Activated T-cell treated with anti-CD3 and anti-CD28 coated beads for 4 hours (primary cell): ENCODE results near the gene GLYATL2.

ENCODE experiments used
- DNase-seq: peaks from one replicate; pipeline ENCODE4 v3.0.0-alpha.2; 2020

The GLYATL2 gene

DNA sequence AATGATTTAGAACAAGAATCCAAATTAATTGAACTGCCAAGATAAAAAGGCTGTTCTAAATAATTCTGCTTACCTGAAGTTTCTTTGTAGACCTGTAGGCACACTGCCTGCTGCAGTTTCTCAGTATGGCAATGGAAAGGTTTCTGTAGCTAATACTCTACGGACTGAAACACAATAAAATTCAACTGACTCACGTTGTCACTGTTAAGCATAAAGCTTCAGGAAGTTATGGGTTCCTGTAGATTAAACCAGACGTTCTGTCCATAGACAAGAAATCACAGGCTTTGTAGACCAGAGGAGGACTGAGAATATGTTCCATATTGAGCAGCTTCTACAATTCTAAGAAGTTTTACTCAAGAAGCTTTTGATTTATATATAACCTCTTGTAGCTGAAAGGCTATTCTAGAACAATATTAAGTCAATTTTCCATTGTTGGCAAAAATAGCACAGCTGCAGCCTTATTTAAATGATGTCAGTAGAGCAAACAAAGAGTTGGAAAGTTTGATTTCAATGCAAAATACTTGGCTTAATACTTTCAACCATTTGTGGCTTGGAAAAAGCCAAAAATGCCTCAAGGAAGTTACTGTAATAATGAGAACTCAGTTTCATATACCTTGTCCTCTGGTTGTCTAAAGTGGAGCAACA lies at the start of gene GLYATL2:
Gene GLYATL2 (minus strand): TSS at position 344 of the 645 bp plus-strand sequence. CDS start 5,092 bp downstream, outside the sequence.
- no peak for DNase-seq

DNA sequence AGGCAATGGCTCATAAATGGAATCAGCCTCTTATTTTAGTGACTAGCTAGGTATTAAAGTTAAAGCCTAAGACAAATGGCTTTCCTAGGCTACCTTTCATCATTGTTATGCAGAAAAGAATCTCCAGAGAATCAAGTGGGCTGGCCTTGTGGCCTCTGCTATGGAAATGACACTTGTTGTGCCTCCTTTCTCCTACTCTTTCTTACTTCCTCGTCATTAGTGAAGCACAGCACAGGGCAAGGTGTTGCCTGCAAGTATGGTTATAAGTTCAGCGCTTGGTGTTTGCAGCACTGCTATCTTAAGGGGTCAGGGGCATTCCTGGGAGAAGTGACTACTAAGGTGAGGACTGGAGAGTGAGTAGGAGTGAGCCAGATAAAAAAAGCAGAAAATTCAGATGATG lies 49.4 kb upstream of the GLYATL2 start:
- DNase-seq: no peak

DNA sequence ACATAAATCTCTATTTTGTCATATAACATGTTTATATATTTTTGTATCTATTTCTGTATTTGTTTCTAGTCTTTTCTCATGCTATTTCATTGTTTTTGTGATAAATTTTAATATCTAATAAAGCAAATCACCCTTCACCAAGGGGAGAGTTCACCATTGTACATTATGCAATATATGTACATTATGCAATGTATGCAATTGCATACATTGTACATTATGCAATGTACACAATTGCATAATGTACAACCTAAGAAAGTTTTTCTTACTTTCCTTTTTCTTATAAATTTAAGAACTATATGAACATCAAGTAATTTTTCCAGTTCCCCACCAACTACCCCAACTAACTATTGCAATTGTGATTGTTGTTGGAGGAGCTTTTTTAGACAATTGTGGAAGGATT lies 44.1 kb upstream of the GLYATL2 start:
- no peak for DNase-seq

GRCh38 chr11:58887452-58887851 lies 42.9 kb upstream of the GLYATL2 start:
- DNase-seq: no peak

DNA sequence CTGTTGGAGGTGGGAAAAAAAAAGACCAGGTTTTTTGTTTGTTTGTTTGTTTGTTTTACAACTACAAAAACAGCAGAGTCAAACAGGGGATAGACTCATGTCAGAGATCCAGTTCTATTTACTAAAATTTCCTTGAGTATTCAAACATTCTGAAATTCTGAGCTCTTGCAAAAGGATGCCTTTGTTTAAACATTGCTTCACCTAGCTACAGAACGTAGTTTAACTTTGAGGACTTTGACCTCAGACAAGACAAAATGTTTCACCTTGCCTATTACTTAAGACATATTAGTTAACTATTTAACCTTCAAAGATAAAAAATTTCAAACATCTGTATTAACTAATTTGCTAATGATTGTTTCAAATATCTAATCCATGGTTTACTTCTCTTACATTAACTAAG lies 36.1 kb upstream of the GLYATL2 start:
- DNase-seq: no peak

- no peak for DNase-seq
These were observed 35.7 kb upstream of the GLYATL2 start for GRCh38 chr11:58880166-58880565.

GRCh38 chr11:58867556-58867955 lies 23.1 kb upstream of the GLYATL2 start:
- DNase-seq: no peak

GRCh38 chr11:58866788-58867187 lies 22.3 kb upstream of the GLYATL2 start:
- DNase-seq: no peak

DNA sequence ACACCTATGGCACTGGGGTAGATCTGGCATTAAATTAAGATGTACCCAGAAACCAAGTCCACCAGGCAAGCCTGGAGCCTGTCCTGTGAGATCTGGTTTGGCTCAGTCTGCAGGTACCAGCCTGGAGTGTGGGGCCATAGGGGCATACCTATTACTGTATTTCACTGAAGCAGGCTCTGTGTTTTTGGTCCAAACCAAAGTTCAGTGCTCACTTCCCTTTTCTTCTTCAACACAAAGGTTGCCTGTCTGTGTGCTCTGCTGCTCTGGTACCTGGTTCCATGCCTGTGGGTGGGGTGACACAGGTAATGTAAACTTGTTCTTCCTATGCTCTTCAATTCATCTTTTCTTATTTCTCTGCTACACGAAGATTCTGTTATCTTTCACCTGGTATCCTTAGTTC lies 19.8 kb upstream of the GLYATL2 start:
- DNase-seq: no peak

GRCh38 chr11:58863697-58864096 lies 19.2 kb upstream of the GLYATL2 start:
- no peak for DNase-seq

- no peak for DNase-seq
These were observed 17.0 kb upstream of the GLYATL2 start for GRCh38 chr11:58861533-58861932.

GRCh38 chr11:58856806-58857205 lies 12.3 kb upstream of the GLYATL2 start:
- DNase-seq: no peak

DNA sequence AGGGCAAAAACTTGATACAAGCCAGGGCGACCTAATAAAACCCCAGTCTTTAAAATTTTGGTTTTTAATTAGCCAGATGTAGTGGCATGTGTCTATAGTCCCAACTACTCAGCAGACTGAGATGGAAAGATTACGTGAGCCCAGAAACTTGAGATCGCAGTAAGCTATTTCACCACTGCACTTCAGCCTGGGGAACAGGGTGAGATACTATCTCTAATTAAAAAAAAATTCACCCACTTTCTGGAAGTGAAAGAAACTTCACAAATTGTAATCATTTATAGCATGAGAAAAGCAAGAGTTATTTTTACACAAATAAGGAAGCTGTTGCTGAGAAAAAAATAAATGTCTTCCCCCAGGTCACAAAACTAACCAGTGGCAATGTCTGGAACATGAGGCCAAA lies 882 bp upstream of the GLYATL2 start:
- no peak for DNase-seq

GRCh38 chr11:58837707-58838388 lies 6.7 kb downstream of the GLYATL2 start:
- DNase-seq: no peak

- no peak for DNase-seq
These were observed 12.4 kb downstream of the GLYATL2 start for GRCh38 chr11:58832056-58832645.

DNA sequence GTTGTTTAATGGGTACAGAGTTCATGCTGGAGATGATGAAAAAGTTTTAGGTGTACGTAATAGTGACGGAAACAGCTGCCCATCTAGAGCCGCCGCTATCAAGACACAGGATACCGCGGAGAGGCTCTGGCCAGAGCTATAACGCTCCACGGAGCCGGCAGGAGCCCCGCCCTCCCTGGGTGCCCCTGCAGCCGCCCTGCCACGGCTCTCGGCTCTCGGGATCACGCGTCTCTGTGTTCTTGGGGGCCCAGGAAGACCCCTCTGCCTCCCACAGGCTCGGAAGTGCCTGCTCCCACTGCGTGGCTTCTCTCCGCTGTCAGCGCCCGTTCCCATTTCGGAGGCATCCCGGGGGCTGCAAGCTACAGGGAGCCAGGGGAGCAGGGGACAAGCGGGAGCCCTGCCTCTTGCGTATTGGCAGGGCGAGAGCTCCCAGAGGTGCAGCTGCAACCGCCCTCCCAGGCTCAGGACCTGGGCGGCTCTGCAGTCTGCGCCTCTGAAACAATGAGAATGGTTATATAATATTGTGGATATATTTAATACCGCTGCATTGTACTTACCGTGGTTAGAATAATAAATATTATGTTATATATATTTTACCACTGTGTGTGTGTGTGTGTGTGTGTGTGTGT lies 13.7 kb downstream of the GLYATL2 start:
- DNase-seq: no peak

DNA sequence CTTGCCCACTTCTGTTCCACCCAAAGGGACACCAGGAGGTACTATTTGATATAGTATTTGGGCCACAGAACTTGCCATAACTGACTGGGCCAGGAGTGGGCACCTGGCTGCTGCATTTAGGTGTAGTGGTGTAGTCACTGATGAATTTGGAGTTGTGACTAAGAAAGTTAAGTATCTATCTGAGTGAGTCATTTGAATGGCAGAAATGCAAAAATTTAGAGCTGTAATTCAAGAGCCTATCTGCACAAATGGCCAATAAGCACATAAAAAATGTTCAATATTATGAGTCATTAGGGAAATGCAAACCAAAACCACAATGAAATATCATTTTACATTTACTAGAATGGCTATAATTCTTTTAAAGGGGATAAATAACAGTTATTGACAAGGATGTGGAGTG lies 14.7 kb downstream of the GLYATL2 start:
- DNase-seq: no peak

- no peak for DNase-seq
These were observed 30.8 kb downstream of the GLYATL2 start for GRCh38 chr11:58813693-58814092.

DNA sequence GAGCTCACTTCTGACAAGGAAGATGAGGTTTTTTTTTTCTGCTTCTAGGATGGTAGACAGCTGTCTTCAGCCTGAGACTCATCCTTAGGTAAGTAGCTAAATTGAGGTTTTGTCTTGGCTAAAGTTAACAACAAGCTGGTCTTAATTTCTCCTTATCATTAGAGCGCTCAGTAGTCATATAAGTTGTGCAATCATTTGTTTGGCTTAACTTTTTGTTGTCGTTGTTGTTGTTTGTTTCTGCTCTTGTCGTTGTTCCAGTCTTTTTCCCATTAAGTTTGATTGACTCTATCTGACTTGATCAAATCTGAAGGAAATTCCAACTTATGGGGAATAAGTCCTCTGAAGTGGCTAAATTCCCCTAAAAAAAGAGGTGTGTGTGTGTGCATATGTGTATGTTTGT lies 33.0 kb downstream of the GLYATL2 start:
- DNase-seq: no peak

DNA sequence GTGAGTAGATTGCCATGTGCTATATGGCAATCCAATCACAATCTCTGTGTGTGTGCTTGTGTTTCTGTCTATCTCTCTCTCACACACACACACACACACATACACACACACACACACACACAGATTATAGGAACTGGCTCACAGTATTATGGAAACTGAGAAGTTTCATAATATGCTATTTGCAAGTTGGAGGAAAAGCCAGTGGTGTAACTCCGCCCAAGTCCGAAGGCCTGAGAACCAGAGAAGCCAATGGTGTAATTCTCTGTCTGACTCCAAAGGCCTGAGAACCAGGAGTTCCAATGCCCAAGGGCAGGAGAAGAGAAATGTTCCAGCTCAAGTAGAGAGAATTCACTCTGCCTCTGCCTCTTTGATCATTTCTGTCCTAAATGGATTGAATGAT lies 37.2 kb downstream of the GLYATL2 start:
- DNase-seq: no peak

GRCh38 chr11:58805065-58805464 lies 39.4 kb downstream of the GLYATL2 start:
- DNase-seq: no peak

GRCh38 chr11:58801974-58802545 lies 42.4 kb downstream of the GLYATL2 start:
- no peak for DNase-seq

GRCh38 chr11:58801302-58801701 lies 43.2 kb downstream of the GLYATL2 start:
- no peak for DNase-seq

GRCh38 chr11:58796333-58796732 lies 48.2 kb downstream of the GLYATL2 start:
- DNase-seq: no peak
